GM19328 (cell line): ENCODE measurements around the gene HPS1.

Experiments
- ATAC-seq: cut with Tn5 transposase; IDR thresholded peaks from one replicate; pipeline ENCODE4 v1.9.1; 2021; ENCODE audit warnings: mild to moderate bottlenecking, moderate library complexity; ENCODE audit not compliant: unreplicated experiment

HPS1 gene

DNA sequence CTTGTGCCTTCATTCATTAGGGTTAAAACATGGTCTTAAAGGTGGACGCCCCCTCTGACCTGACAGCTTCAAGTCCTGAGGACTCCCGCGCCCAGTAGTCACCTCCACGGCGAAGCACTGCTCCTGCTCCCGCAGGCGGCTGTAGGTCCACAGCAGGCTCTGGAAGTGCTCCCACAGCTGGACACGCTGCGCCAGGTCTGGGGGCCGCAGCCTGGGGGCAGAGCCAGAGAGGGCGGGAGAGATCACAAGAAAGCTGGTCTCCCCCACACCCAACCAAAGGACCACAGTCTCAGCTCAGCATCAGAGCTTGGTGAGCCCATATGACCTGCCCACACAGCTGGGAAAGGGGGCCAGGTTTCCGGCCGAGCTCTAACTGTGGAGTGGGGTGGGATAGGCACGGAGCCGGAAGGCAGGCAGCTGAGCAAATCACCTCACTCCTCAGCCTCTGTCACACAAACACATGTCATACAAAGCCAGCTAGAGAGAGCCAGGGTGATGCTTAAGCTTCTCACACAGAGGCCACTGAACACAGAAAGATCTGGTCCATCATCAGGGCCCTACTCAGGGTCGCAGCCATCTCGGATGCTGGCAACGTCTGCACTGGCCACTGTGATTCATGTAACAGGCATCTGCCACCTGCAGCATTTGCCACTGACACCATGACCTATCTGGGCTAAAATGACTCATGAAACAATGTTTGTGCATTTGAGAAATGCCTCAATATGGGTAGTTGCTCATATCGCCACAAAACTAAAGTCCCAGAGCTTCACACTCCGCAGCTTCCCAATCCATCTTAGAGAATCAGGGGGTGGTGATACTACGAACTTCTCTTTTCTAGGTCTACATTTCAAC is 12.6 kb downstream of the HPS1 start:
- no peak for ATAC-seq

- ATAC-seq, result no peak
Measured at GRCh38 chr10:98433371-98433770, 13.4 kb downstream of the HPS1 start.

DNA sequence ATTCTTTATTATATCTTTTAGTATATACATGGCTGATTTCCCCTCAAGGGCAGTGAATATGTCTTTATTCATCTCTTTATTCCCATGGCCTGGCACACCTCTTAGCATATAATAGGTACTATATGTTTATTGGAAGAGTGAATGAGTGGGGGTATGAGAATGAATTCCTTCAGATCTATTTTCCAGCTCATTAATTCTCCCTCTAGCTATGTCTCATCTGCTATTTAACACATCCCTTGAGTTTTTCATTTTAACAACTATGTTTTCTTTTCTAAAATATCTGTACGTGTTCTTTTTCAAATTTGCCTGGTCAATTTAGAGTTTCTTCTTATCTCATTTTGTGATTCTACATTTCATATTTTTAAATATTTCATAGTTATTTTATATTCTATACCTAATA is 14.4 kb downstream of the HPS1 start:
- no peak for ATAC-seq

DNA sequence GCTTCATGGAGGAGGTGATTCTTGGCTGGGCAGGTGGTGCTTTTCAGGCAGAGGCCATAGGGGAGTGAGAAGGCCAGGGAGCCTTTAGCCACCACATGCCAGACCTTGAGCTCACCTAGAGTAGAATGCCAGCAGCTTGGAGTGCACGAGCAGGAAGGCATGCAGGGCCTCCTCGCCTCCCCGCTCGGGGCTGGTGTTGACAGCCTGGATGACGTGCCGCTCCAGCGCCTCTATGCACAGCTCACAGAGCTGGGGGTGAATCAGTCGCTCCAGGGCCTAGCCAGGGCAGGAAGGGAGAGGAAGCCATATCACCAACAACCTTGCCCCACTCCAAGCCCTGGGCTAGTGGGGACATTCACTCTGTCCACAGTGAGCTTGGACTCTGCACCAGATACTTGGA is 15.7 kb downstream of the HPS1 start:
- ATAC-seq, result no peak

DNA sequence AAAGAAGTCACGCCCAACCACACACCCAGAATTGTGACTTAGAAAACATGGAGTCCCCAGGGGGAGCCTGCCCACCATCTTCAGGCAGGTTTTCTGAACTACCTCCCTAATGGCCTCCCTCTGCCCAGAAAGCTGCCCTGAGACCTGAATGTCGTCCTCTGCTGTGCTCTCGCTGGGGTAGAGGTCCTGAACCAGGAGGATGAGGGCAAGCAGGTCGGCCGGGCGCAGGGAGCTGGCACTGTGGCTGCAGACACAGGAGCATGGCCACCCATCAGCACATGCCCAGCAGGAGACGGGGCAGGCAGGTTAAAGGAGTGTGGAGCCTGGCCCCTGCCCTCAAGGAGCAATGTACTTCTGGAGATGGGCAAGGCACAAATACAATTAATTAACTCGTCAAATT is 16.3 kb downstream of the HPS1 start:
- no peak for ATAC-seq

GRCh38 chr10:98429320-98430072 is 17.2 kb downstream of the HPS1 start:
- ATAC-seq, result no peak

DNA sequence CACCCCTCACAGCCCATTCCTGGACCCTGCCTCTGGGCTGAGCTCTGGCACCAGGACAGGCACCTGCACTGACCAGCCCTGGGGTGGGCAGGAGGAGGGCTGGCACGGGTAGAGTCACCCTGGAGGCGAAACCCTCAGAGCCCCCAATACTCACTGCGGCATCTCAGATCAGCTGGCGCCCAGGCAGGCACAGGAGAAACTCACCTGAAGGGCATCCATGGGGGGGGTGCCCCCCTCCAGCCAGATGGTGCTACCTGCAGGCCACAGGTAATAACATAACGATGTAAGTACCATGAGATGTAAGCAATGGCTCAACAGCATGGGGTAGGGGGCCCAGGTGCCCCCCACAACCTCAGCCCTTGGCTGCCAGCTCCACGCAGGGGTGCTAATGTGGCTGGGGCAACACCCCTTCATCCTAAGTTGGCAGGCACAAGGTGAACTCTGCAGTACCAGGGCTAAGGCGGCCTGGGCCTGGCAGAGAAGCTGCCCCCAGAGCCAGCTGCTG is 19.7 kb downstream of the HPS1 start:
- no peak for ATAC-seq

GRCh38 chr10:98425511-98426352 is 21.0 kb downstream of the HPS1 start:
- ATAC-seq, result no peak

DNA sequence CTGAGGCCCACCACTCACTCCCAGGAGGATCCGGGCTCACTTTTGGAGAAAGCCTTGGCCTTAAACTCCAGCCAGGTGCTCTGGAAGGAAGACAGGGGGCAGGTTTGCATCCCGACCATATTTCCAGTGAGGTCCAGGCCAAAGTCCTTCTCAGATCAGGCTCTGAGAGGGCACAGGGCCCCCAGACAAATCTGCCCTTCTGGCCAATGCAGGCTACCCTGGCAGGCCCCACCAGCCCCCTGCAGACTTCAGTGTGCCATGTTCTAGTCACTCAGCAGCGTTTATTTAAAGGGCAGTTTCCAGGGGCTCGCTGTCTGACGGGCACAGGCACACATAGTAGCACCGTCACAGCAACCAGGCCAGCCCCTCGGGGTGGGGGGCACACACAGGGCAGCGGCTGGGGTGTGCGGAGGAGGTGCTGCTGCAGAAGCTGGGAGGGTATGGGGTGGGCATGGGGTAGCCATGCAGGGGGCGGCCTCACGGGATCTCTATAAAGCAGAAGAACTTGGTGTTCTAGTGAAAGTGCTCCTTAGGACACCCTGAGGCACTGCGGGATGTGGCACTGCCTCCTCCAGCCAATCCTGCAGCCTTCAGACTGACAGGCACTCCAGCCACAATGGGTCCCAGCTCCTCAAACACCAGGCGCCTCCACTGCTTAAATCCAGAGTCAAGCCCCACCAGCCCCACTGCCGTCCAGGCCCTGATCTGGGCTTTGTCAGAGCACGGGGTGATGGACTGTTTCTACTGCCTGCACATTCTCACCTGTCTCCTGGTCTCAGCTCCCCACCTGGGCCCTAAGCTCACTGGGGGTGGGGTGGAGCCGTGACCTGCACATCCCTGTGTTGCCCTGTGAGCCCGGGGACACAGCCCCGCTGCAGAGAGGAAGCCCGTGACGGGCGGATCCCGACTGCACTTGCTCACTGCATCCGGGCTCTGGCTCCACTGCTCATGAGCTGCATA is 22.2 kb downstream of the HPS1 start:
- no peak for ATAC-seq

- ATAC-seq, result no peak
Measured at GRCh38 chr10:98423691-98424120, 23.0 kb downstream of the HPS1 start.

- ATAC-seq, result no peak
Measured at GRCh38 chr10:98422182-98422581, 24.6 kb downstream of the HPS1 start.

GRCh38 chr10:98420786-98421185 is 25.9 kb downstream of the HPS1 start:
- no peak for ATAC-seq

- ATAC-seq, result no peak
Measured at GRCh38 chr10:98419469-98420261, 27.1 kb downstream of the HPS1 start.

GRCh38 chr10:98418665-98419468 is 27.9 kb downstream of the HPS1 start:
- ATAC-seq, result no peak

- no peak for ATAC-seq
Measured at GRCh38 chr10:98417973-98418664, 28.6 kb downstream of the HPS1 start.

DNA sequence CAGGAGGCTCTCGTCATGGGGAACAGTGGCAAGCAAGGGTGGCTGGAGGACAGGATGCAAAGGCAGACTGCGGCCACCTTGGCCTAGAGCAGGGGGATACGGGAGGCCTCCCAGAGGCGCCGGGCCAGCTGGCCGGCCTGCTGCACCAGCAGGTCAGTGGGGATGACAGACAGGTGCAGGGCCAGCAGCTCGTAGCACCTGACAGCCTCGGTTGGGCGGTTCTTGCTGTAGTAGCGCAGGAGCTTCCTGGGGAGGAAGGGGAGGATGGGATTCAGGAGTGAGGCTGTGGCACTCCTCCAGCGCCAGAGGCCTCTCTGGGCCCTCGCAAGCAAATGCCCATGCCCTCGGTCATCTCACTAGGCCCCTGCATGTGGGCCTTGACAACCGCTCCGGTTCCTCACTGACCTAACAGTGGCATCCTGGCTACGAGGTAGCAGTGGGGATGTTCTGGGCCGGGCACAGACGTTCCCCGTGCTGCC is 29.2 kb downstream of the HPS1 start:
- no peak for ATAC-seq

DNA sequence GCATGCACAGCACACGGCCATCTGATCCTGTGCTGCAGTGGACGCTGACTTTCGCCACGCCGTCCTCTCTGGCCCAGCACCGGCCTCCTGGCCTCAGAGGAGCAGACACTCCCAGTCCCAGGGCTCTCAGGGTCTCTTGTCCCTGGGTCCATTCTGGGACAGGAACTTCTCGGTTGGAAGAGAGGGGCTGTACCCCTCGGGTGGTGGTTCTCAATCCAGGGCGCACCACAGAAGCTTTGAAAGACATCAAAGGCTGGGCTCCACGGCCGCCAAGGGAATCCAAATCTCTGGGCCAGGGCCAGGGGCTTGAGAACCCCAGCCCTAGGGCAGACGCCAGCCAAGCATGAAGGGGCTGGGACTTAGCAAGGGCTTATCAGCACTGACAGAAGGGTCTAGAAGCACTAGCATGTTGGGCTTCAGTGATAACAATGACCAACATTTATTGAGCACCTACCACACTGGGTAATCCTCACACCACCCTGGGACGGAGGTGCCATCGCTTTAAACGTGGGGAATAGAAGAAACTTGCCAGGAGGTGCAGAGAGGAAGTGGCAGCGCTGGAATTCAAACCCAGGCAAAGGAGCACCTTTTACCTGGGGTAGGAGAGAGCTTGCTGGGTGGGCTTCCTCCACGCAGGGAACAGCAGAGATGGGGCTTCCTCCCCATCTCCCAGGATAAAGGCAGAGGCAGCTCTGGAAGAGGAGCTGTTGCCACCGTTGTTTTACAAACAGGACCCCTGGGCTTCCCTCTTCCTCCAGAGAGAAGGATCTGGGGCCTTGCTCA is 29.9 kb downstream of the HPS1 start:
- no peak for ATAC-seq
